ENCODE data around the gene SIM2. TPM values are rescaled to one million over a fixed set of nuclear protein-coding genes. Genes with fewer than 3 reads are reported as not detected.

SIM2 gene
- polyA plus RNA-seq, 1 donor from 2014 or later, result not detected

- Histone ChIP-seq H3K4me3 (ENCODE audit: low read length) (no peak overlapping the region), H3F3A (ENCODE audit: insufficient read depth, low read length, poor library complexity, severe bottlenecking) (no peaks in the 10 kb centered on the region), H3K27me3 (ENCODE audit: insufficient read depth, low read depth, low read length) (no peaks in the 10 kb centered on the region), H3K36me3 (ENCODE audit: insufficient read depth, low read length) (no peaks in the 10 kb centered on the region), H3K79me2 (replicated peaks; ENCODE audit: insufficient read depth, low read length) (no peaks in the 10 kb centered on the region), H3K27ac (ENCODE audit: low read length) (no peak overlapping the region), H4K20me1 (ENCODE audit: insufficient read depth) (no peaks in the 10 kb centered on the region), H3K9me3 (ENCODE audit: low read length) (no peaks in the 10 kb centered on the region), H3K9me2 (ENCODE audit: insufficient read depth, low read length) (no peaks in the 10 kb centered on the region), H3K9ac (ENCODE audit: low read length) (no peak overlapping the region), H2AFZ (ENCODE audit: low read depth, low read length) (no peak overlapping the region), H3K4me2 (ENCODE audit: low read length) (no peak overlapping the region)
- TF ChIP-seq RAD21 (conservative IDR thresholded peaks at IDR 0.05), result no peak
- no peak for TF ChIP-seq REST (IDR thresholded peaks at IDR 0.05; ENCODE audit: borderline replicate concordance)
- no peak for TF ChIP-seq POLR2AphosphoS5 (IDR thresholded peaks at IDR 0.05)
- TF ChIP-seq SMC3 (conservative IDR thresholded peaks at IDR 0.05; ENCODE audit: poor library complexity), result no peak
- no peak for TF ChIP-seq EZH2 (IDR thresholded peaks at IDR 0.05; ENCODE audit: borderline replicate concordance, insufficient read depth, low read length, poor library complexity, severe bottlenecking)
- TF ChIP-seq, protein P1, sequence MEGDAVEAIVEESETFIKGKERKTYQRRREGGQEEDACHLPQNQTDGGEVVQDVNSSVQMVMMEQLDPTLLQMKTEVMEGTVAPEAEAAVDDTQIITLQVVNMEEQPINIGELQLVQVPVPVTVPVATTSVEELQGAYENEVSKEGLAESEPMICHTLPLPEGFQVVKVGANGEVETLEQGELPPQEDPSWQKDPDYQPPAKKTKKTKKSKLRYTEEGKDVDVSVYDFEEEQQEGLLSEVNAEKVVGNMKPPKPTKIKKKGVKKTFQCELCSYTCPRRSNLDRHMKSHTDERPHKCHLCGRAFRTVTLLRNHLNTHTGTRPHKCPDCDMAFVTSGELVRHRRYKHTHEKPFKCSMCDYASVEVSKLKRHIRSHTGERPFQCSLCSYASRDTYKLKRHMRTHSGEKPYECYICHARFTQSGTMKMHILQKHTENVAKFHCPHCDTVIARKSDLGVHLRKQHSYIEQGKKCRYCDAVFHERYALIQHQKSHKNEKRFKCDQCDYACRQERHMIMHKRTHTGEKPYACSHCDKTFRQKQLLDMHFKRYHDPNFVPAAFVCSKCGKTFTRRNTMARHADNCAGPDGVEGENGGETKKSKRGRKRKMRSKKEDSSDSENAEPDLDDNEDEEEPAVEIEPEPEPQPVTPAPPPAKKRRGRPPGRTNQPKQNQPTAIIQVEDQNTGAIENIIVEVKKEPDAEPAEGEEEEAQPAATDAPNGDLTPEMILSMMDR (IDR thresholded peaks at IDR 0.05; ENCODE audit: poor library complexity, severe bottlenecking), result no peak
- TF ChIP-seq EP300 (conservative IDR thresholded peaks at IDR 0.05; ENCODE audit: poor library complexity, severe bottlenecking), result no peak
Observed at GRCh38 chr21:36783612-36784374, 84.9 kb downstream of the SIM2 start.

DNA sequence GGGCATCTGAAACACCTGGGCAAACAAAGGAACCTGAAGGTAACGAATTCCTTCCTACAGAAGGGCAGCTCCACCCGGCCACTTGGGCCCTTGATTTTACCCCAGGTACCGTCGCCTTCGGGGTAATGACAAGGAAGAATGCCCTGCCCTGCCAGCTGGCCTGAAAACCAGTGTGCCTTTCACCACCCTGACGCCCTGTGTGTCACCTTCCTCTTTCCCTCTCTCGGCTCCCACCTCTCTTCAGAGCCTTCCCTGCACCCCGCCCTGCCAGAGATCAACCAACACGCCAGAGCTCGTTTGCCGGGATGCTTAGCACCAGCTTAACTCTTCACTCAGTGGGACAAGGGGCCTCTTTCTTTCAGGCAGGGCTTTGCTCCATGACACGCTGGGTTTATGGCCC is 86.0 kb downstream of the SIM2 start:
- no peaks in the 10 kb centered on the region for H3K9me2 ChIP-seq (ENCODE audit: insufficient read depth, low read length)
- no peak overlapping the region for H2AFZ ChIP-seq (ENCODE audit: low read depth, low read length)
- H3K27me3 ChIP-seq (ENCODE audit: insufficient read depth, low read depth, low read length), result no peaks in the 10 kb centered on the region
- H3K79me2 ChIP-seq (replicated peaks; ENCODE audit: insufficient read depth, low read length), result no peaks in the 10 kb centered on the region
- no peak overlapping the region for H3K4me2 ChIP-seq (ENCODE audit: low read length)
- H4K20me1 ChIP-seq (ENCODE audit: insufficient read depth), result no peaks in the 10 kb centered on the region
- H3F3A ChIP-seq (ENCODE audit: insufficient read depth, low read length, poor library complexity, severe bottlenecking), result no peaks in the 10 kb centered on the region
- H3K9ac ChIP-seq (ENCODE audit: low read length), result no peak overlapping the region
- no peak overlapping the region for H3K27ac ChIP-seq (ENCODE audit: low read length)
- no peak overlapping the region for H3K4me3 ChIP-seq (ENCODE audit: low read length)
- no peaks in the 10 kb centered on the region for H3K36me3 ChIP-seq (ENCODE audit: insufficient read depth, low read length)
- H3K9me3 ChIP-seq (ENCODE audit: low read length), result no peaks in the 10 kb centered on the region
- TF ChIP-seq EZH2 (IDR thresholded peaks at IDR 0.05; ENCODE audit: borderline replicate concordance, insufficient read depth, low read length, poor library complexity, severe bottlenecking), result no peak
- no peak for TF ChIP-seq MXI1 (conservative IDR thresholded peaks at IDR 0.05; ENCODE audit: poor library complexity, severe bottlenecking)
